Stimulated activated effector memory CD8-positive, alpha-beta T cell treated with anti-CD3 and anti-CD28 coated beads, Interleukin-12 subunit alpha, Interleukin-12 subunit beta, amount 100 ng/mL, for 72 hours (primary cell): Measurements from ENCODE around the gene NGFR.
"Not testable (repeated sequence)": the region's sequence is repeated elsewhere in the genome, so short reads cannot be mapped to it uniquely, and the experiment has no call there.

Source experiments
- ATAC-seq: fragments of 150-1000 bp; cut with Tn5 transposase; 2 replicates; pipeline ENCODE4 v1.10.0; 2021
- DNase-seq, 2 donors: peaks; one replicate each; pipeline ENCODE4 v3.0.0; 2021 to 2022; ENCODE audit warnings: low spot score in 2 of 2
- H3K27ac Mint-ChIP-seq: one replicate; pipeline ENCODE4 v1.8.0; 2022; ENCODE audit warnings: mild to moderate bottlenecking, mixed read lengths
- H3K36me3 Mint-ChIP-seq: one replicate; pipeline ENCODE4 v1.8.0; 2022; ENCODE audit warnings: mild to moderate bottlenecking, mixed read lengths
- H3K4me1 Mint-ChIP-seq: one replicate; pipeline ENCODE4 v1.8.0; 2022; ENCODE audit warnings: mixed read lengths
- H3K4me3 Mint-ChIP-seq: one replicate; pipeline ENCODE4 v1.8.0; 2022; ENCODE audit warnings: mild to moderate bottlenecking, mixed read lengths
- H3K9me3 Mint-ChIP-seq: one replicate; pipeline ENCODE4 v1.8.0; 2022; ENCODE audit warnings: mixed read lengths

Gene NGFR

DNA sequence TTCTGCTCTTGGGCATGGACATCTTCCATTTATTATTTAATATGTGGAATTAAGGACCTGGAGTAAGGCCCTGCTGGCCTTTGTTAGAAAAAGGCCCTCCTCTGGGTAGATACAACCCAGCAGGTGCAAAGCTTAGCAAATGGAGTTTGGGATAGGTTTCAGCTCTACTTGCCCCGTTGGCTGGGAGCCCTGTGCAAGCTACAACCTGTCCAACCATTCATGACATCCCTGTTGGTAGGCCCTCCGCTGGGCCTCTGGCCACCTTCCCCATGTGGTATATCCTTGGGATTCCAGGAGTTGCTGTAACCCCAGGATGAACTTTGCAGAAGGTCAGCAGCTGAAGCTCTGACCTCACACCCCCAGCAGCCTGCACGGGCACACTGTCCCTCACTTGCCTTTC, 6.4 kb downstream of the NGFR start:
- Mint-ChIP-seq H3K4me3 (no peak overlapping the region), H3K36me3 (peaks cover 6% of the 10 kb centered on the region), H3K9me3 (no peaks in the 10 kb centered on the region), H3K4me1 (peaks cover 15% of the 10 kb centered on the region), H3K27ac (no peak overlapping the region)
- DNase-seq = no peak
- ATAC-seq = no peak

DNA sequence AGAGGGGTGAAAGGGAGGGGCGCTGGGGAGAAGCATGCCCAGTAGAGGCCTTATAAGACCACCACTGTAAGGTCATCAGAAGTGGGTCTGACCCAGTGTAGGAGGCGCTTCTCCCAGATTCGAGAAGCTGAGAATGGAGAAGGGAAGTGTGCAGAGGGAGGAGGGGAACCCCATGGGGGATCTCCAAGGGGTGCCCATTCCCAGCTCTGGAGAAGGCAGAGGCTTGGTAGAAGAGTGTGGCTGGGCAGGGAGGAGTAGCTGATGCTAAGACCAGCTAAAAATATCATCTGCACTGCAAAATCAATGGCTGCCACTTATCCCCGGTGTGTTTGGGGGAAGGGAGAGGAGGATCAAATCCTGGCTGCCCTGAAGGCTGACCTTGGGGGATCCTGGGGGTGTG, 7.2 kb downstream of the NGFR start:
- DNase-seq (no peak), ATAC-seq (no peak)
- Mint-ChIP-seq H3K36me3 (peaks cover 6% of the 10 kb centered on the region), H3K4me1 (peaks cover 11% of the 10 kb centered on the region), H3K9me3 (no peaks in the 10 kb centered on the region), H3K4me3 (no peak overlapping the region), H3K27ac (no peak overlapping the region)

DNA sequence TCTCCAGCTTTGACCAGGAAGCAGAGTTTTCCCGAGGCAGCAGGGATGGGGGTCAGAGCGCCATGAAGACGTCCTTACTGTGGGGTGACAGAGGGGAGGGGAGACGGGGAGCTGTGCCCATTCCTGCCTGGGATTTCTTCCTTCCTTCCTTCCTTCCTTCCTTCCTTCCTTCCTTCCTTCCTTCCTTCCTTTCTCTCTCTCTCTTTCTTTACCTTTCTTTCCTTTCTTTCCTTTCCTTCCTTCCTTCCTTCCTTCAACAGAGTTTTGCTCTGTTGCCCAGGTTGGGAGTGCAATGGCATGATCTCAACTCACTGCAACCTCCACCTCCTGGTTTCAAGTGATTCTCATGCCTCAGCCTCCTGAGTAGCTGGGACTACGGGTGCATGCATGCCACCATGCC, 7.6 kb downstream of the NGFR start:
- not testable (repeated sequence) for DNase-seq, H3K4me3 Mint-ChIP-seq, H3K36me3 Mint-ChIP-seq, H3K4me1 Mint-ChIP-seq, ATAC-seq, H3K27ac Mint-ChIP-seq, H3K9me3 Mint-ChIP-seq

DNA sequence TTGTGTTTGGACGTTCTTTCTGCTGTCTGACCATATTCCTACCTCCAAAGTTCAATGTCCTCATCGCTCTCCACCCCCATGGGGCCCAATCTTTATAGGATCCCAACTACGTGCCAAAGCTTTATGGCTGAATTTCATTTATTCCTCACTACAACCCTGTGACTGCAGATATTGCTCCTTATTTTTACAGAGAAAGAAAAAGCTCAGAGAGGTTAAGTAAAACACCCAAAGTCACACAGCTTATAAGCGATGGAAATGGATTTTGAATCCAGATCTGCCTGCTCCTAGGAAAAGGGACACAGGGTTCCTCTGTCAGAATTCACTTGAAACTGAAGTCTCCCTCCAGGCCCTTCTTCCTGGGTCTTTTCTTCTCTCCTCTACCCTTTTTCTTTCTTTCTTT, 9.3 kb downstream of the NGFR start:
- DNase-seq (no peak), ATAC-seq (no peak)
- Mint-ChIP-seq H3K27ac (no peak overlapping the region), H3K4me3 (no peak overlapping the region), H3K36me3 (peaks cover 6% of the 10 kb centered on the region), H3K4me1 (no peaks in the 10 kb centered on the region), H3K9me3 (no peaks in the 10 kb centered on the region)

DNA sequence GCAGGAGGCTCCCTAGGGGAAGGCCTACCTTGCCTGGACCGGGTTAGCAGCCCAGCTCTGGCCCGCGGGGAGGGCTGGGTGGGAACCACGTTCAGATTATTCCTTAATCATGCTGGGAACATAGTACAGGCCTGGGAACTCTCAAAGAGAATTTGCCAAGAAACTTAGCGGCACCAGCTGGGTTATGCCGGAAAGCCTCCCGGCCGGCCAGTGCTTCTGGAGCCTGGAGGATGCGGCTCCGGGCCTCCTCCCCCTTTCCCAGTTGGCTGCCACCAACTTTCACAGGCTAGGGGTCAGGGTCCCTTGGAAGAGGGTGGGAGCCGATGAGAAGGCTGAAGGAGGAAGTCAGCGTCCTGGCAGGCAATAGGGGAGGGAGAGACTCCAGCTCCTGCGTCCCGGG, 10.8 kb downstream of the NGFR start:
- ATAC-seq (no peak), DNase-seq (no peak)
- no peak overlapping the region for H3K27ac Mint-ChIP-seq
- no peaks in the 10 kb centered on the region for H3K9me3 Mint-ChIP-seq
- no peak overlapping the region for H3K4me3 Mint-ChIP-seq
- peaks cover 6% of the 10 kb centered on the region for H3K36me3 Mint-ChIP-seq
- H3K4me1 Mint-ChIP-seq = no peaks in the 10 kb centered on the region

DNA sequence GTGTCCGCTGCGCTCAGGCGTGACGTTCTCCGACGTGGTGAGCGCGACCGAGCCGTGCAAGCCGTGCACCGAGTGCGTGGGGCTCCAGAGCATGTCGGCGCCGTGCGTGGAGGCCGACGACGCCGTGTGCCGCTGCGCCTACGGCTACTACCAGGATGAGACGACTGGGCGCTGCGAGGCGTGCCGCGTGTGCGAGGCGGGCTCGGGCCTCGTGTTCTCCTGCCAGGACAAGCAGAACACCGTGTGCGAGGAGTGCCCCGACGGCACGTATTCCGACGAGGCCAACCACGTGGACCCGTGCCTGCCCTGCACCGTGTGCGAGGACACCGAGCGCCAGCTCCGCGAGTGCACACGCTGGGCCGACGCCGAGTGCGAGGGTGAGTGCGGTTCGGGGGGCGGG, 11.2 kb downstream of the NGFR start:
- DNase-seq (no peak), ATAC-seq (no peak)
- Mint-ChIP-seq H3K27ac (no peak overlapping the region), H3K36me3 (peaks cover 6% of the 10 kb centered on the region), H3K4me1 (no peaks in the 10 kb centered on the region), H3K9me3 (no peaks in the 10 kb centered on the region), H3K4me3 (no peak overlapping the region)

DNA sequence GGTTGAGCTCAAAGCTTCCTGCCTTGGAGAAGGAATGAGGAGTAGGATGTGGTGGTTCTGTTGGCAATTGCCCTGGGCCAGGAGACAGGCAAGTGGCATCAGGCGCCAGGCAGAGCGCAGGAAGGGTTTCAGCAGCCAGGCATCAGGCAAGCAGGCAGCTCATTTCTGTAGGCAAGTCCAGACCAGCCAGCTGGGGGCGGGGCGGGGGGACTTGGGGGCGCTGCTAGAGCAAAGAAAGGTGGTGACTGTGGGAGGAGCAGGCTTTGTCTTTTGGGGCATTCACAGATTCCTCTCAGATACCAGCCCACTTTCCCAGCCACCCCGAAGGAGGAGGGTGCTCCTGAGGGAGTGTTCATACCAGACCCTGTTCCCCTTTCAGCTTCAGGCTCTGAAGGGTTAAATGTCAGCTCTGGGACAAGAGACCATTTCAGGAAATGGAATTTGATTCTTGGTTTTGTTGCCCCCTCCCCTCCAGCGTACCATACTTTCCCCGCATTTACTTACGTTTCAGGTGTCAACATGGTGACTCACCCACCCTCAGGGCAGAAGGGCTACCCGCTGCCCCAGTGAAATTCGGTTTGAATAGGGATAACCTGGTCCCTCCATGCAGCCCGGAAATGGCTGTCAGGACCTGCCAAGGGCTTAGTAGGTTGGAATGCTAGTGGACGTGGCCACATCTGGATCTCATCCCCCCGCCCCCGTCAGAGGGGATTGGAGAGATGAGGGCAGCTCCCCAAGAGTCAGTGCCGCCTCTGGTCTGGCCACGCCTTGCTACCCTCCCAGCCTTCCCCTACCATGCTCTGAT, 13.2 kb downstream of the NGFR start:
- Mint-ChIP-seq H3K36me3 (peaks cover 6% of the 10 kb centered on the region), H3K9me3 (no peaks in the 10 kb centered on the region), H3K4me1 (no peaks in the 10 kb centered on the region), H3K4me3 (no peak overlapping the region), H3K27ac (no peak overlapping the region)
- ATAC-seq (no peak), DNase-seq (no peak)

DNA sequence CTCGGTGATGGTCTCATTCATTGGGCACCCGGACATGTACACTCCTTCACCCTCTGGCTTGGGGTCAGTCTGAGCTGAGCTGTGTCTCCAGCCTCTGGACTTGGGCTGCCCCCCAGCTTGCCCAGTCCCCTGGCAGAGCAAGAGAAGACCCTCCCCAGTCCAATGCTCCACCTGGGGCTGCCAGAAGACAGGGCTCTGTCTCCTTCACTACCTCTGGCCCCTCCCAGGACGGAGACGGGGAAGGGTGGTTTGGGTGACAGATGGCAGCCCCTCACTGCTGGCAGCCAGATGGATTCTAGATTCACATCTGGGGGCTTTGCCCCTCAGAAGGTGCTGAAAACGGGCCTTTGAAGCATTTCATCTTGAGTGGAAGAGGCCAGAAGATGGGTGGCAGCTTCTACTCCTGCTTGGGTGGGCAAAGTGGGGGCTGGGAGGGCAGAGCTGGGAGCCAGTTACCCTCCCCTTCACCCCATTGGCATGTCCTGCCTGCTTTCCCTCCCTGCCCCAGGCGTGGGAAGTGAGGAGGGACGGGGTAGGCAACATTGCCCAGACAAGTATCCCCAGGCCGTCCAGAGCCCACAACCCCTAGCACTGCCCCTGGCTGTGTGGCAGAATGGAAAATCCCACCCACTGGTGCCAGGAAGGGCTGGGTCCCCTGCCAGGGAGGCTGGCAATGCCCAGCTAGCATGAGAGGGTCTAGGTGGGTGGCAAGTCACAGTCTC, 13.9 kb downstream of the NGFR start:
- no peaks in the 10 kb centered on the region for H3K9me3 Mint-ChIP-seq

DNA sequence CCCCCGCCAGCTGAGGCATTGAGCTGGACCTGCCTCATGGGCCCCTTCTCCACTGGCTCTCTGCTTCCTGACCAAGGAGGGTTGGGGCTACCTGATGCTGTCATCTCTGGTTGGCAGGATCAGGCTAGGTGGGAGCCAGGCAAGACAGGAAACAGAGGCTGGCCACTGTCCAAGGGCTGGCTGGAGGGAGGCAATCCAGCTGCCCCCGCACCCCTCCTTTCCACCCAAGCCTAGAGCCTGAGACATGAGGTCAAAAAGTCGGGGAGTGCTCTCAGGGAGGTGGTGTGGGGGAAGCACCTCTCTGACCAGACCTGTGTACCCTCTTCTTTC, 14.5 kb downstream of the NGFR start:
- no peaks in the 10 kb centered on the region for H3K4me1 Mint-ChIP-seq
- no peak for ATAC-seq

More for the DNA sequence above, 13.9 kb downstream of the NGFR start:
- no peak overlapping the region for H3K27ac Mint-ChIP-seq
- H3K4me1 Mint-ChIP-seq = no peaks in the 10 kb centered on the region
- DNase-seq (no peak), ATAC-seq (no peak)
- H3K4me3 Mint-ChIP-seq = no peak overlapping the region
- H3K36me3 Mint-ChIP-seq = peaks cover 6% of the 10 kb centered on the region

DNA sequence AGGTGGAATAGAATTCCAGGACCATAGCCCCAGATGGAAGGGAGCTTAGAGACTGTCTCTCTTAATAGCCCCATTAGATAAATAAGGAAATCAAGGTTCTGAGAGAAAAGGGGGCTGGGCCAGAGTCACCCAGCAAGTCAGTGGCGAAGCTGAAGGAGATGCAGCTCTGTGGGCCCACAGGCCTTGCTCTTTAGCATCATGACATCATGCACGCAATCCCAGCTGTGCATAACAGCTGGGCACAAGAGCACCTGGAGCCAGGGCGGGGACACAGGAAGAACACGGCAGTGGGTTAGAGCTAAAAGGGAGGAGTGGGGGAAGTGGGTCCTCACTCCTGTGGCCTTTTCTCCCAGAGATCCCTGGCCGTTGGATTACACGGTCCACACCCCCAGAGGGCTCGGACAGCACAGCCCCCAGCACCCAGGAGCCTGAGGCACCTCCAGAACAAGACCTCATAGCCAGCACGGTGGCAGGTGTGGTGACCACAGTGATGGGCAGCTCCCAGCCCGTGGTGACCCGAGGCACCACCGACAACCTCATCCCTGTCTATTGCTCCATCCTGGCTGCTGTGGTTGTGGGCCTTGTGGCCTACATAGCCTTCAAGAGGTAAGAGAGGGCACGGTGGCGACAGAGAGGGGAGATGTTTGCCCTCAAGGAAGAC, 15.1 kb downstream of the NGFR start:
- H3K9me3 Mint-ChIP-seq = no peaks in the 10 kb centered on the region
- no peak for DNase-seq
- ATAC-seq = no peak
- H3K4me1 Mint-ChIP-seq = no peaks in the 10 kb centered on the region
- no peaks in the 10 kb centered on the region for H3K36me3 Mint-ChIP-seq
- no peak overlapping the region for H3K27ac Mint-ChIP-seq
- H3K4me3 Mint-ChIP-seq = no peak overlapping the region

More for the DNA sequence above, 14.5 kb downstream of the NGFR start:
- DNase-seq = no peak
- Mint-ChIP-seq H3K9me3 (no peaks in the 10 kb centered on the region), H3K4me3 (no peak overlapping the region), H3K36me3 (peaks cover 4% of the 10 kb centered on the region), H3K27ac (no peak overlapping the region)

DNA sequence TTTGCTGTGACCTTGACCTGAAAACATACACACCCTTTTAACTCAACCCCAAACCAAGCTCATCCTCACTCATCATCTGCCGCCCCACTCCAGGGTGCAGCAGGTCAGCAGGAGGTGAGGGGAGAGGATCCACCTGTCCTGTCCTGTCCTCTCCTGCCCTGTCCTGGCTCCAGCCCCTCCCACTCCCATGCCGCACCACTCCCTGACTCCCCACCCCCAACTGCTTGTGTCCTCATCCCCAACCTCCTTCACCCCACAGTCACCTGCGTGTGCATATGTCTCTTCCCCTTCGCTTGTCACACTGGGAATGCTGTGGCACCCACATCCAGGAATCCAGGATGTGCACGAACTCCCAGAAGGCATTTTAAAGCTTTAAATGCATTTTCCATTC, 15.6 kb downstream of the NGFR start:
- H3K9me3 Mint-ChIP-seq = no peaks in the 10 kb centered on the region
- no peak overlapping the region for H3K27ac Mint-ChIP-seq
- H3K4me3 Mint-ChIP-seq = no peak overlapping the region
- no peaks in the 10 kb centered on the region for H3K4me1 Mint-ChIP-seq
- no peaks in the 10 kb centered on the region for H3K36me3 Mint-ChIP-seq
- no peak for DNase-seq
- ATAC-seq = no peak

DNA sequence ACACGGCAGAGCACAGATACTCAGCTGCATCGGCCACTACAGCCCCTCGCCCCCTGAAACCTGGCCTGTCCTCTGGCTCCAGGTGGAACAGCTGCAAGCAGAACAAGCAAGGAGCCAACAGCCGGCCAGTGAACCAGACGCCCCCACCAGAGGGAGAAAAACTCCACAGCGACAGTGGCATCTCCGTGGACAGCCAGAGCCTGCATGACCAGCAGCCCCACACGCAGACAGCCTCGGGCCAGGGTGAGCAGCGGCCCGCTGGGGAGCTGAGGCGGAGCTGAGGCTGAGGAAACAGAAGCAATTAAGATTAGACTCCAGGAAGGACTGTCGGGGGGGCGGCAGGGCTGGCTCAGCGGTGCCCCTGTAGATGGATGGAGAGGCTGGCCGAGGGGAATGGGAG, 16.7 kb downstream of the NGFR start:
- Mint-ChIP-seq H3K4me1 (no peaks in the 10 kb centered on the region), H3K36me3 (no peaks in the 10 kb centered on the region), H3K9me3 (no peaks in the 10 kb centered on the region), H3K4me3 (no peak overlapping the region), H3K27ac (no peak overlapping the region)
- DNase-seq = no peak
- ATAC-seq = no peak

DNA sequence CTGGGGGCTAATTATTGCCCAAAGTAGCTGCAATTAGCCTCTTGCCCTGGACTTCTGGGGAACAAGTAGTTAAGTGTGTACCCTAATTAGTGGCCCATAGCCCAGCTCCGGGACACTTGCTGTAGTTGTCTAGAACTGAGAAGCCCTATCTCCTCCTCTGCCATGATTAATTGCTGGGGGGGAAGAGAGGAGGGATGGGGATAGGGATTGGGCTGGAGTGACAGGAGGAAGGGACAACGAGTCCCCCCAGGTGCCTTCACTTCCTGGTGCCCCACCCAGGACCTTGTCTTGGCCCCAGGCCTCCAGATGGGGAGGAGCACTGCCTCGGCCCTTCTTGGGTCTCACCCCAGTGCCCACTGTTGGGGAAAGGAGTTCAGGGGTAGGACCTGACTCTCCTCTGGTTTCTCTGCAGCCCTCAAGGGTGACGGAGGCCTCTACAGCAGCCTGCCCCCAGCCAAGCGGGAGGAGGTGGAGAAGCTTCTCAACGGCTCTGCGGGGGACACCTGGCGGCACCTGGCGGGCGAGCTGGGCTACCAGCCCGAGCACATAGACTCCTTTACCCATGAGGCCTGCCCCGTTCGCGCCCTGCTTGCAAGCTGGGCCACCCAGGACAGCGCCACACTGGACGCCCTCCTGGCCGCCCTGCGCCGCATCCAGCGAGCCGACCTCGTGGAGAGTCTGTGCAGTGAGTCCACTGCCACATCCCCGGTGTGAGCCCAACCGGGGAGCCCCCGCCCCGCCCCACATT, 17.4 kb downstream of the NGFR start:
- Mint-ChIP-seq H3K36me3 (no peaks in the 10 kb centered on the region), H3K27ac (no peak overlapping the region), H3K4me1 (no peaks in the 10 kb centered on the region), H3K9me3 (no peaks in the 10 kb centered on the region), H3K4me3 (no peak overlapping the region)
- DNase-seq (no peak), ATAC-seq (no peak)

DNA sequence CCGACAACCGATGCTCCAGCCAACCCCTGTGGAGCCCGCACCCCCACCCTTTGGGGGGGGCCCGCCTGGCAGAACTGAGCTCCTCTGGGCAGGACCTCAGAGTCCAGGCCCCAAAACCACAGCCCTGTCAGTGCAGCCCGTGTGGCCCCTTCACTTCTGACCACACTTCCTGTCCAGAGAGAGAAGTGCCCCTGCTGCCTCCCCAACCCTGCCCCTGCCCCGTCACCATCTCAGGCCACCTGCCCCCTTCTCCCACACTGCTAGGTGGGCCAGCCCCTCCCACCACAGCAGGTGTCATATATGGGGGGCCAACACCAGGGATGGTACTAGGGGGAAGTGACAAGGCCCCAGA, 17.9 kb downstream of the NGFR start:
- no peaks in the 10 kb centered on the region for H3K4me1 Mint-ChIP-seq
- ATAC-seq (no peak), DNase-seq (no peak)
- H3K27ac Mint-ChIP-seq = no peak overlapping the region
- H3K4me3 Mint-ChIP-seq = no peak overlapping the region
- no peaks in the 10 kb centered on the region for H3K9me3 Mint-ChIP-seq
- H3K36me3 Mint-ChIP-seq = no peaks in the 10 kb centered on the region

DNA sequence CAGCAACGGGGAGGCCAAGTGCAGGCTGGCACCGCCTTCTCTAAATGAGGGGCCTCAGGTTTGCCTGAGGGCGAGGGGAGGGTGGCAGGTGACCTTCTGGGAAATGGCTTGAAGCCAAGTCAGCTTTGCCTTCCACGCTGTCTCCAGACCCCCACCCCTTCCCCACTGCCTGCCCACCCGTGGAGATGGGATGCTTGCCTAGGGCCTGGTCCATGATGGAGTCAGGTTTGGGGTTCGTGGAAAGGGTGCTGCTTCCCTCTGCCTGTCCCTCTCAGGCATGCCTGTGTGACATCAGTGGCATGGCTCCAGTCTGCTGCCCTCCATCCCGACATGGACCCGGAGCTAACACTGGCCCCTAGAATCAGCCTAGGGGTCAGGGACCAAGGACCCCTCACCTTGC, 18.5 kb downstream of the NGFR start:
- DNase-seq = no peak
- no peaks in the 10 kb centered on the region for H3K4me1 Mint-ChIP-seq
- no peak for ATAC-seq
- H3K9me3 Mint-ChIP-seq = no peaks in the 10 kb centered on the region
- no peak overlapping the region for H3K4me3 Mint-ChIP-seq
- H3K36me3 Mint-ChIP-seq = no peaks in the 10 kb centered on the region
- H3K27ac Mint-ChIP-seq = no peak overlapping the region
